Stimulated activated CD8-positive, alpha-beta memory T cell treated with anti-CD3 and anti-CD28 coated beads, Interleukin-15, amount 100 ng/mL, for 4 hours (primary cell): Measurements from ENCODE around the gene TTC7B.

Experiments used
- DNase-seq, 2 donors: peaks; one replicate each; pipeline ENCODE4 v3.0.0-alpha.2; 2020; ENCODE audit warnings: low read depth in 2 of 2

The TTC7B gene

GRCh38 chr14:90599748-90600507 is 216.3 kb downstream of the TTC7B start:
- no peak for DNase-seq

- DNase-seq: no peak
Observed at GRCh38 chr14:90599339-90599738, 216.9 kb downstream of the TTC7B start.

- no peak for DNase-seq
Observed at GRCh38 chr14:90597961-90598360, 218.3 kb downstream of the TTC7B start.

GRCh38 chr14:90596733-90597132 is 219.5 kb downstream of the TTC7B start:
- no peak for DNase-seq

- DNase-seq: no peak
Observed at GRCh38 chr14:90593254-90594040, 222.8 kb downstream of the TTC7B start.

GRCh38 chr14:90592655-90593054 is 223.6 kb downstream of the TTC7B start:
- no peak for DNase-seq

GRCh38 chr14:90587918-90588317 is 228.3 kb downstream of the TTC7B start:
- DNase-seq: no peak

GRCh38 chr14:90587252-90587910 is 228.8 kb downstream of the TTC7B start:
- no peak for DNase-seq

GRCh38 chr14:90585106-90585505 is 231.1 kb downstream of the TTC7B start:
- DNase-seq: no peak

- no peak for DNase-seq
Observed at GRCh38 chr14:90583916-90584605, 232.2 kb downstream of the TTC7B start.

- no peak for DNase-seq
Observed at GRCh38 chr14:90583427-90583826, 232.8 kb downstream of the TTC7B start.

- no peak for DNase-seq
Observed at GRCh38 chr14:90582166-90582565, 234.1 kb downstream of the TTC7B start.

GRCh38 chr14:90581745-90582144 is 234.5 kb downstream of the TTC7B start:
- no peak for DNase-seq

GRCh38 chr14:90580377-90581335 is 235.6 kb downstream of the TTC7B start:
- DNase-seq: no peak

- DNase-seq: no peak
Observed at GRCh38 chr14:90579816-90580215, 236.4 kb downstream of the TTC7B start.

- DNase-seq: no peak
Observed at GRCh38 chr14:90579088-90579487, 237.1 kb downstream of the TTC7B start.

- no peak for DNase-seq
Observed at GRCh38 chr14:90578283-90578985, 237.8 kb downstream of the TTC7B start.

GRCh38 chr14:90577661-90578282 is 238.5 kb downstream of the TTC7B start:
- DNase-seq: no peak

- no peak for DNase-seq
Observed at GRCh38 chr14:90576981-90577660, 239.1 kb downstream of the TTC7B start.
